Skin epidermis (tissue), 12 donors: ENCODE results near the gene MROH8.
A peak's percentile ranks its signal among the peaks of the same experiment; 100 is the strongest.

Source experiments
- H3K27ac ChIP-seq, 21 experiments: fragments of 200-600 bp; sonication (generic) in 11 of 21; one replicate each; pipeline ENCODE4 v1.5.0; 2020; ENCODE audit warnings: mild to moderate bottlenecking in 3 of 21, inconsistent platforms in 2 of 21, moderate library complexity in 2 of 21
- H3K4me3 ChIP-seq, 7 experiments: fragments of 200-600 bp; sonication (generic) in 2 of 7; one replicate each; pipeline ENCODE4 v1.5.0; 2020; ENCODE audit warnings: inconsistent platforms in 2 of 7, mild to moderate bottlenecking in 2 of 7, moderate library complexity in 1 of 7

MROH8 gene

GRCh38 chr20:37200926-37201826 lies 21.8 kb upstream of the MROH8 start:
- Histone ChIP-seq H3K4me3 (no peak overlapping the region), H3K27ac (peak overlapping the region in 5 of 21 experiments; percentile 11 to 63 (median 35))

GRCh38 chr20:37200376-37200775 lies 21.0 kb upstream of the MROH8 start:
- H3K27ac ChIP-seq: no peak overlapping the region
- H3K4me3 ChIP-seq: no peak overlapping the region

GRCh38 chr20:37198932-37199660 lies 19.7 kb upstream of the MROH8 start:
- no peak overlapping the region for H3K27ac ChIP-seq

GRCh38 chr20:37194621-37195417 lies 15.5 kb upstream of the MROH8 start:
- Histone ChIP-seq H3K27ac (peak overlapping the region in 1 of 21 experiments; percentile 26), H3K4me3 (no peak overlapping the region)

More at GRCh38 chr20:37198932-37199660, 19.7 kb upstream of the MROH8 start:
- H3K4me3 ChIP-seq: no peak overlapping the region

- Histone ChIP-seq H3K4me3 (no peak overlapping the region), H3K27ac (no peak overlapping the region)
These were observed 14.5 kb upstream of the MROH8 start for GRCh38 chr20:37193821-37194220.

GRCh38 chr20:37193226-37193625 lies 13.9 kb upstream of the MROH8 start:
- Histone ChIP-seq H3K4me3 (no peak overlapping the region), H3K27ac (no peak overlapping the region)

GRCh38 chr20:37192137-37192854 lies 12.9 kb upstream of the MROH8 start:
- Histone ChIP-seq H3K27ac (no peak overlapping the region), H3K4me3 (no peak overlapping the region)

- H3K27ac ChIP-seq: no peak overlapping the region
These were observed 11.2 kb upstream of the MROH8 start for GRCh38 chr20:37190354-37191112.

GRCh38 chr20:37189416-37190016 lies 10.2 kb upstream of the MROH8 start:
- H3K27ac ChIP-seq: no peak overlapping the region
- H3K4me3 ChIP-seq: no peak overlapping the region

More at GRCh38 chr20:37190354-37191112, 11.2 kb upstream of the MROH8 start:
- H3K4me3 ChIP-seq: no peak overlapping the region

GRCh38 chr20:37188787-37189186 lies 9.4 kb upstream of the MROH8 start:
- H3K4me3 ChIP-seq: no peak overlapping the region
- H3K27ac ChIP-seq: no peak overlapping the region

- Histone ChIP-seq H3K4me3 (no peak overlapping the region), H3K27ac (no peak overlapping the region)
These were observed 6.3 kb upstream of the MROH8 start for GRCh38 chr20:37185686-37186085.

GRCh38 chr20:37179683-37180524 lies 556 bp upstream of the MROH8 start:
- H3K4me3 ChIP-seq: peak overlapping the region; percentile 77 to 95 (median 88)
- peak overlapping the region; percentile 95 to 100 (median 99) for H3K27ac ChIP-seq

GRCh38 chr20:37172836-37173235 lies 6.5 kb downstream of the MROH8 start:
- Histone ChIP-seq H3K27ac (no peak overlapping the region), H3K4me3 (no peak overlapping the region)

GRCh38 chr20:37166867-37167266 lies 12.5 kb downstream of the MROH8 start:
- Histone ChIP-seq H3K4me3 (no peak overlapping the region), H3K27ac (no peak overlapping the region)

- H3K4me3 ChIP-seq: no peak overlapping the region
These were observed 14.3 kb downstream of the MROH8 start for GRCh38 chr20:37165031-37165430.

GRCh38 chr20:37163832-37164554 lies 15.4 kb downstream of the MROH8 start:
- Histone ChIP-seq H3K27ac (no peak overlapping the region), H3K4me3 (no peak overlapping the region)

More at GRCh38 chr20:37165031-37165430, 14.3 kb downstream of the MROH8 start:
- H3K27ac ChIP-seq: no peak overlapping the region

GRCh38 chr20:37162646-37163045 lies 16.7 kb downstream of the MROH8 start:
- no peak overlapping the region for H3K27ac ChIP-seq

More at GRCh38 chr20:37162646-37163045, 16.7 kb downstream of the MROH8 start:
- H3K4me3 ChIP-seq: no peak overlapping the region
